Stimulated activated CD4-positive, alpha-beta T cell treated with anti-CD3 and anti-CD28 coated beads, TNF-alpha, amount 100 ng/mL, for 1 hour (primary cell): Measurements from ENCODE around the gene SDSL.

Experiments
- DNase-seq, 3 donors: peaks; one replicate each; pipeline ENCODE4 v3.0.0-alpha.2; 2020; ENCODE audit warnings: low read depth in 3 of 3, low spot score in 1 of 3

Gene SDSL

GRCh38 chr12:113468365-113469223 lies 46.4 kb downstream of the SDSL start:
- no peak for DNase-seq

GRCh38 chr12:113469224-113469948 lies 47.2 kb downstream of the SDSL start:
- no peak for DNase-seq

DNA sequence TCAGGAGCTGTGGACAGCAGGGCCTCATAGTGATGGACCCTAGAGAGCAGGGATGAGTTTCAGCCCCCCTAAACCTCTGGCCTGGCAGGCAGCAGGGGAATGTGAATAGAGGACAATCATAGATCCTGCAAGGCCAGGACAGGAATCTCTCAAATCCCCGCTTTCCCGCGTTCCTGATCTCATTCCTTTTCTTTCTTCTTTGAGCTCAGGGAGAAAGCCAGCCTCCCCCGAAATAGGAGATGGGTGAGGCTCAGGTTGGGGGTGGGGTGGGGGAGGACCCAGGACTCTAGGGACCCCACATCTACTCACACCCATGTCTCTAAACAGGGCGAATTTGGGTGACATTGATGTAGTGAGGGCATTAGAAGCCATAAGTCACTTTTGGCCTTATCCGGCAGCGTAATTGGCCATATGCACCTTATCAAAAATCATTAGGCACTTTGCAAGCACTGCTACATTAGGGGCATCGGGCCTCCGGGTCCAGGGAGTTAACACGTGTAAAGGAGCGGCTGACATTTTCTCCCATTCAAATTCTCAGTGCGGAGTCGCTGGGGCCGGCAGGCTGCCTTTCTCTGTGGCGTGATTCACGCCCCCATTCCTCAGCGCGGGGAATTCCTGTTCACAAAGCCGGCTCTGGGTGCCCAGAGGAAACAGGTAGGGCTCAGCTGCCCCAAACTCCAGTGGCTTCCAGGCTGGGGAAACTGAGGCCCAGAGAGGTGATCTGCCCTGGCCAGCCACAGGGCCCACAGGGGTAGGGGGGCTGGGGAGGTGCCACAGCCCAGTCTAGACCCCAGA lies 48.0 kb downstream of the SDSL start:
- no peak for DNase-seq

GRCh38 chr12:113470871-113471618 lies 48.9 kb downstream of the SDSL start:
- DNase-seq: no peak

DNA sequence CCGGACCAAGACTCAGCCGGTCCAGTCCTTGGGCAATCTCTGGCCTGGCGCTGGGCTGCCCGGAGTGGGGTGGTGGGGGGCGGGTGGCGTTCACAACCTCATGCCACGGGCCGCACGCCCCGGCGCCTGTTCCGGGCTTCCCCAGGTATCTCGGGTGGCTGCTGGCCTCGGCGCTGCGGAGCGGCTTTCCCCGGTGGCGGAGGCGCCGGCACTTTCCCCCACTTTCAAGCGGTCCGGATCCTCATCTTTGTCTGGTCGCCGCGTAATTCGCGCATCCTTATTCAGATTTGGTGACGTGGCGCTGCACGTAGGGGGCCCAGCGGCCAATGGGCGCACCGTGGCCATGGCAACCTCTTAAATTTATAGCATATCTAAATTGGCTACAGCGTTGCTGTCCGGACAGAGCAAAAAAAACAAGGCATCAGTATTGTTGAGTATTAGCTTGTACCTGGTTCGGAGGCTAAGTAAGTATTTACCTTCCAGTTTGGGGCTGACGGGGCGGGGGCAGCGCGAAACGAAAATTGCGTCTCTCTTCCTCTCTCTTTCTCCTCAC lies 49.5 kb downstream of the SDSL start, which contains the start of gene LHX5:
Gene LHX5, minus strand, starts transcription at position 253 of the 553 bp plus-strand sequence. CDS start 373 bp downstream, outside the sequence.
- no peak for DNase-seq

DNA sequence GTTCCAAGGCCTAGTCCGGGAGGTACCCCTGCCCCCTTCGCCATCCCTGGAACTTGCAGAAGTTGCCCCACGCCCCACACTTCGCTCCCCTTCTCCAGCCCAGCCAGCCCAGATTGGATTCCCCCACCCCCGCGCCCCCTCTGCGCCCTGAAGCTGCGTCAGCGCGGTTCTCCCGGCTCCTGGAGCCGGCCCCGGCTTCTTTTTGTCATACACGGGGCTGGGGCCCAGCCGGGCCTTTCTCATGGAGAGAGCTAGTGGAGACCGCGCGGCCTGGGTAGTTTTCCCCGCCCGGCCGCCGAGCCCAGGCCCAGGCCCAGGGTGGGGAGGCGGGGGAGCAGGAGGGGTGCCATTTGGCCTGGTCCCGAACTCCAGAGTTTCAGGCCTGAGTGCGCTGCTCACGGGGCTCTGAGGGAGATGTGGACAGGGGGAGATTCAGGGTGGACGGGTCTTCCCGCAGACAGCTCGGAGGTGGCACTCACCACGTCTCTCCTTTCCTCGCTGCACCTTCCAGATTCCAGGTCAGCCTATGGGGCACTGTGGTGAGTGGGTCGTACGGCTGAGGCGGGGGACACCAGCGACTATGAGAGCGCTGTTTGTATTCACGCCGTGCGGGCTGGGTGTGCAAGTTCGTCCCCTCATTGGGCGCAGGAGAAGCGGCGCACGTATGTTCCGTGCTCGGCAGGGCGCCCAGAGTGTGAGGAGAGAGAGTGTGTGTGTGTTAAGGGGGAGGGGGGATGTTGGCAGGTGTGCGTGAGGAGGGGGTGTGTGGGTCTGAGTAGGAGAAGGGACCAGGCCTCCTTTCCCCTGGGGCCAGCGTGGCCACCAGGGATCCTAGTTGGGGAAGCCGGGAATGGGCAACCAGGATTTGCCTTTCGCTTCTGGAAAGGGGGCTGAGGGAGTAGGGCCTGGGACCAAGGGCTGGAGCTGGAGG lies 50.3 kb downstream of the SDSL start:
- no peak for DNase-seq

DNA sequence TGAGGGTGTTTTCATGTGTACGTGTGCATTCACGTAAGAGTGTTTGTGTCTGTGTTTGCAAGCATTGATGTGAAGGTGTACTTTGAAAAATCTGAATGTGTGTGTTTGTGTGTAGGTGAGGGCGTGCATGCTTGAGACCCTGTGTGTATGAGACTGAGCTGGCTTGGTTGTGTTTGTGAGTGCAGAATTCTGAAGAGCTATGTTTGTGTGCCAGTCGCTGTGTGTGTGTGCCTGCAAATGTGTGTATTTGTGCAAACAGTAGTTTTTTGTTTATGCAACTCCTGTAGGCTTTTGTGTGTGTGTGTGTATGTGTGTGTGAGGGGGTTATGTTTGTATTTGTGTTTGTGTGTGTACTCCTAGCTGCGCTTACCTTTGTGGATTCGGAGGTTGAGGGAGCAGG lies 51.2 kb downstream of the SDSL start:
- no peak for DNase-seq

GRCh38 chr12:113473942-113474341 lies 51.8 kb downstream of the SDSL start:
- no peak for DNase-seq

- no peak for DNase-seq
Observed at GRCh38 chr12:113474635-113475436, 52.7 kb downstream of the SDSL start.

DNA sequence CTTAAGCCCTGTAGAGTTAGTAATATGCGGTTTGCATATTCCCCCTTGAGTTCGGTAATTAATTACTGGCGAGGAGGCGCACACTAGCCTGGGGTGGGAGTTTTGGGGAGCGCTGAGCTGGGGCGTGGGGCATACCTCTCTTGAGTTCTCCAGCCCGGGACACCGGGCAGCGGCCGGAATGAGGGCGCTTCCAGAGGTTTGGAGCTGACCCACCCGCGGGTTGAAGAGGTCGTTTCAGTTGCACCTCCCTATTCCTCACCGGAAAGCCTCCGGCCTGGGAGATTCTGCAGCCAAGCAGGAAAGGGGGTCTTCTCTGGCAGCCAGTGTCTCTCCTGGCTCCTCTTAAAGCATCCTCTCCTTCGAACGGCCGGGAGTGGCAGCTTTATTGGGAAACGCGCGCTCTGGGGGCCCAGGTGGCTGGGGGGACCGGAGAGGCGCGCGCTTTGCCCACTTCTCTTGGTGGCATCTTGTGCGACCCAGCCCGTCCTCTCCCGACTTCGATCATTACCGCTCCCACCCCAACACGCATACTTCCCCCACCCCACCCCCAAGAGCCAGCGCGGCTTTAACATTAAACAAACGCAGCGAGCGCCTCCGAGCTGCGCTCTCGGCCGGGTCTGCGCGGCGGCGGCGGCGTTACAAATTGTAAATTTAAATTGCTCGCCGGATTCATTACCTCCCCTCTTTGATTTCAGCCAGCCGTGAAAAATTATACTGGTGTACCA lies 53.4 kb downstream of the SDSL start:
- DNase-seq: no peak

GRCh38 chr12:113476176-113476986 lies 54.2 kb downstream of the SDSL start:
- DNase-seq: no peak

- DNase-seq: no peak
Observed at GRCh38 chr12:113477171-113477841, 55.1 kb downstream of the SDSL start.

- no peak for DNase-seq
Observed at GRCh38 chr12:113477842-113478215, 55.6 kb downstream of the SDSL start.

GRCh38 chr12:113478351-113479011 lies 56.3 kb downstream of the SDSL start:
- DNase-seq: no peak

GRCh38 chr12:113479216-113479589 lies 57.0 kb downstream of the SDSL start:
- DNase-seq: no peak
